Measurements from ENCODE around the gene ELAPOR1. TPM values are rescaled to one million over a fixed set of nuclear protein-coding genes. Genes with fewer than 3 reads are reported as not detected.

ELAPOR1 gene
- total and polyA plus RNA-seq, 9 of the 15 experiments (the other 6 are each of a cell fraction or from before 2014, with no cell fraction given) = 0.07 to 1.2 (median 0.18) TPM

DNA sequence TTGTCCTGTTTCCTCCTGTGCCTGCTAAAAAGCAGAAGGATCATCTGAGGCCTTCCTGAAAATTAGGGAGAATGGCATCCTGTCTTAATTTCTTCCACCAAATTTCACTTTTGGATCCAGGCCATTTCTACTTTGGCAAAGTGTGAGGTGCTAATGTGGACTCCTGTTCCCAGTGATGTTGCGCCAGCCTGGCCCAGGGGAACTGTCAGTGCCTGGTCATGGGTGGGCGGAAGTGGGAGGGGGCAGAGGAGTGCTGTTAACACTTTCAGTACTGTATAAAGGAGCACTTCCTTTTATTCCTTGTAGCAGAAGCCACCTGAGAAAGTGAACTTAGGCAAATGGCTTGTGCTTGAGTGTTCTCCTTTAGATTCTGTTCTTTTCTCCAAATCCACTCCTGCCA is 19.9 kb downstream of the ELAPOR1 start (continued):
- TF ChIP-seq, protein P1, sequence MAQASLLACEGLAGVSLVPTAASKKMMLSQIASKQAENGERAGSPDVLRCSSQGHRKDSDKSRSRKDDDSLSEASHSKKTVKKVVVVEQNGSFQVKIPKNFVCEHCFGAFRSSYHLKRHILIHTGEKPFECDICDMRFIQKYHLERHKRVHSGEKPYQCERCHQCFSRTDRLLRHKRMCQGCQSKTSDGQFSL (CRISPR knock-in tag; IDR thresholded peaks at IDR 0.05) = no peak
- TF ChIP-seq, protein P1 (tag; IDR thresholded peaks at IDR 0.05) = no peak
- no peak for TF ChIP-seq ZNF316 (IDR thresholded peaks at IDR 0.05)
- no peak for TF ChIP-seq NBN (IDR thresholded peaks at IDR 0.05; ENCODE audit: low read depth)
- no peak for TF ChIP-seq LARP7 (IDR thresholded peaks at IDR 0.05)
- TF ChIP-seq NEUROD1 (IDR thresholded peaks at IDR 0.05; ENCODE audit: borderline replicate concordance, low read depth, low read length, partially characterized antibody) = no peak

DNA sequence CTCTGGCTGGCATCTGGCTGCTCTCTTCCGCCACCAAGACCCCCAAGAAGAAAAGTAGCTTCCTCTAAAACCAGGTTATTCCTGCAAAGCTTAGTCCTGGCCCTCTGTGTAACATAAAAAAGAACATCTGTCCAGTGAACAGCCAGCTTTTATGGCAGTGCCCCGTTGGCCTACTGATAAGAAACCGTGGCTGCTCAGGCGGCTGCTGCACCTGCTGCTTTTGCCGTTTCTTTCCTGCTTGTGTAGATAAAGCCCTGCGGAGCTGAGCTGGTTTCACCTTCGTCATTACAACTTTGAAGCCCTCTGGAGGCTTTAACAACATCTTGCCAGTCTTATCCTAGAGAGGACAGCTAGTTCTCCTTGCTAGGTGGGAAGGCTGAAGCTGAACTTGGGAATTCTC is 20.5 kb downstream of the ELAPOR1 start:
- BruUV-seq (replicated peaks) = no TSS peak
- H3K4me2 ChIP-seq (ENCODE audit: insufficient read depth, low read length) = peak overlapping the region; percentile 42
- no peaks in the 10 kb centered on the region for H3K9me1 ChIP-seq (ENCODE audit: control insufficient read depth, insufficient read depth, low read length)
- no peaks in the 10 kb centered on the region for H3K79me2 ChIP-seq (ENCODE audit: control insufficient read depth, insufficient read depth, low read length)
- DNase-seq (ENCODE audit: extremely low read depth in 1 of 4, low spot score in 3 of 4) (peak; percentile 69 to 90 (median 78)), FAIRE-seq (peak; percentile 88), ATAC-seq (peak; percentile 82)
- H3K4me1 ChIP-seq (replicated peaks in 1 of 2; ENCODE audit: control insufficient read depth in 2 of 2, insufficient read depth in 2 of 2, low read length in 2 of 2) = peaks cover 29 to 32% of the 10 kb centered on the region in 2 experiments; a peak in 3 of 5 replicates
- CTCF ChIA-PET (ENCODE audit: low intra/inter-chr PET ratio) = no interaction called here
- in situ Hi-C loops (cut with MboI) = no loop called here
- 10% methylated on average over 7 of the region's 7 CpGs for WGBS (ENCODE audit: insufficient coverage, low coverage, missing lambda C conversion rate)
- H2AFZ ChIP-seq (ENCODE audit: low read depth, low read length) = no peak overlapping the region
- H3K36me3 ChIP-seq (ENCODE audit: control insufficient read depth, insufficient read depth, low read length) = no peaks in the 10 kb centered on the region
- no peak overlapping the region for H3K27ac ChIP-seq (ENCODE audit: extremely low read depth, low read depth, low read length)
- no peaks in the 10 kb centered on the region for H3K9me3 ChIP-seq (replicated peaks; ENCODE audit: control insufficient read depth, insufficient read depth, low read depth, low read length)
- intact Hi-C loops (cut with micrococcal nuclease) = loop anchor here (5.0 kb wide), 1 partner anchor 58 kb away; no protein-coding TSS in a partner anchor
- H3K9ac ChIP-seq (ENCODE audit: insufficient read depth in 1 of 2, low read depth in 2 of 2, low read length in 2 of 2) = no peak overlapping the region
- no peaks in the 10 kb centered on the region for H3K27me3 ChIP-seq (ENCODE audit: control insufficient read depth in 2 of 2, insufficient read depth in 2 of 2, low read length in 2 of 2)
- H3K4me3 ChIP-seq = no peak overlapping the region
- no peaks in the 10 kb centered on the region for H4K20me1 ChIP-seq (replicated peaks; ENCODE audit: control insufficient read depth, insufficient read depth, low read length)
- POLR2A ChIA-PET = interaction anchor here (0.8 to 2.3 kb wide), 4 partner anchors 8 to 173 kb away, joined by 4 to 18 read pairs (median 8); no protein-coding TSS in a partner anchor
- TF ChIP-seq, protein P2, sequence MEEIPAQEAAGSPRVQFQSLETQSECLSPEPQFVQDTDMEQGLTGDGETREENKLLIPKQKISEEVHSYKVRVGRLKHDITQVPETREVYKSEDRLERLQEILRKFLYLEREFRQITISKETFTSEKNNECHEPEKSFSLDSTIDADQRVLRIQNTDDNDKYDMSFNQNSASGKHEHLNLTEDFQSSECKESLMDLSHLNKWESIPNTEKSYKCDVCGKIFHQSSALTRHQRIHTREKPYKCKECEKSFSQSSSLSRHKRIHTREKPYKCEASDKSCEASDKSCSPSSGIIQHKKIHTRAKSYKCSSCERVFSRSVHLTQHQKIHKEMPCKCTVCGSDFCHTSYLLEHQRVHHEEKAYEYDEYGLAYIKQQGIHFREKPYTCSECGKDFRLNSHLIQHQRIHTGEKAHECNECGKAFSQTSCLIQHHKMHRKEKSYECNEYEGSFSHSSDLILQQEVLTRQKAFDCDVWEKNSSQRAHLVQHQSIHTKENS (CRISPR knock-in tag; IDR thresholded peaks at IDR 0.05) = no peak
- no peak for TF ChIP-seq TBP (optimal IDR thresholded peaks at IDR 0.05; ENCODE audit: low read depth, low read length)
- peak; percentile 94 for TF ChIP-seq DPF2 (IDR thresholded peaks at IDR 0.05)
- TF ChIP-seq, protein P3, sequence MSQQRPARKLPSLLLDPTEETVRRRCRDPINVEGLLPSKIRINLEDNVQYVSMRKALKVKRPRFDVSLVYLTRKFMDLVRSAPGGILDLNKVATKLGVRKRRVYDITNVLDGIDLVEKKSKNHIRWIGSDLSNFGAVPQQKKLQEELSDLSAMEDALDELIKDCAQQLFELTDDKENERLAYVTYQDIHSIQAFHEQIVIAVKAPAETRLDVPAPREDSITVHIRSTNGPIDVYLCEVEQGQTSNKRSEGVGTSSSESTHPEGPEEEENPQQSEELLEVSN (IDR thresholded peaks at IDR 0.05; ENCODE audit: borderline replicate concordance in 1 of 2, extremely low read depth in 1 of 2, insufficient read depth in 1 of 2, insufficient read length in 1 of 2, low read depth in 1 of 2, low read length in 1 of 2, poor library complexity in 1 of 2, severe bottlenecking in 1 of 2) = peak in 1 of 2 experiments; percentile 15
- 0 out of 2 replicates have a peak, but pooled peaks have one; percentile 3 for TF ChIP-seq MAFF (IDR thresholded peaks at IDR 0.05; ENCODE audit: low read length)
- TF ChIP-seq, protein P4, sequence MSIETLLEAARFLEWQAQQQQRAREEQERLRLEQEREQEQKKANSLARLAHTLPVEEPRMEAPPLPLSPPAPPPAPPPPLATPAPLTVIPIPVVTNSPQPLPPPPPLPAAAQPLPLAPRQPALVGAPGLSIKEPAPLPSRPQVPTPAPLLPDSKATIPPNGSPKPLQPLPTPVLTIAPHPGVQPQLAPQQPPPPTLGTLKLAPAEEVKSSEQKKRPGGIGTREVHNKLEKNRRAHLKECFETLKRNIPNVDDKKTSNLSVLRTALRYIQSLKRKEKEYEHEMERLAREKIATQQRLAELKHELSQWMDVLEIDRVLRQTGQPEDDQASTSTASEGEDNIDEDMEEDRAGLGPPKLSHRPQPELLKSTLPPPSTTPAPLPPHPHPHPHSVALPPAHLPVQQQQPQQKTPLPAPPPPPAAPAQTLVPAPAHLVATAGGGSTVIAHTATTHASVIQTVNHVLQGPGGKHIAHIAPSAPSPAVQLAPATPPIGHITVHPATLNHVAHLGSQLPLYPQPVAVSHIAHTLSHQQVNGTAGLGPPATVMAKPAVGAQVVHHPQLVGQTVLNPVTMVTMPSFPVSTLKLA (conservative IDR thresholded peaks at IDR 0.05) = 0 out of 4 replicates have a peak, but pooled peaks of 1 of the 2 experiments have one; percentile 25
- peak; percentile 87 for TF ChIP-seq FOXM1 (IDR thresholded peaks at IDR 0.05; ENCODE audit: low read depth)
- TF ChIP-seq FOXM1 (CRISPR knock-in tag; IDR thresholded peaks at IDR 0.05; ENCODE audit: low read depth) = no peak
- peak in 1 of 2 experiments; percentile 25; a peak in 1 of 4 replicates for TF ChIP-seq SRF (CRISPR knock-in tag; IDR thresholded peaks at IDR 0.05)
- peak; percentile 75 for TF ChIP-seq ZNF175 (CRISPR knock-in tag; IDR thresholded peaks at IDR 0.05; ENCODE audit: low read depth)
- no peak for TF ChIP-seq ZFP30 (CRISPR knock-in tag; IDR thresholded peaks at IDR 0.05; ENCODE audit: borderline replicate concordance)

Data from K562 (cell line).